ENCODE results near the gene FBXW10.
"Not testable (repeated sequence)": the region's sequence is repeated elsewhere in the genome, so short reads cannot be mapped to it uniquely, and the experiment has no call there.

DNA sequence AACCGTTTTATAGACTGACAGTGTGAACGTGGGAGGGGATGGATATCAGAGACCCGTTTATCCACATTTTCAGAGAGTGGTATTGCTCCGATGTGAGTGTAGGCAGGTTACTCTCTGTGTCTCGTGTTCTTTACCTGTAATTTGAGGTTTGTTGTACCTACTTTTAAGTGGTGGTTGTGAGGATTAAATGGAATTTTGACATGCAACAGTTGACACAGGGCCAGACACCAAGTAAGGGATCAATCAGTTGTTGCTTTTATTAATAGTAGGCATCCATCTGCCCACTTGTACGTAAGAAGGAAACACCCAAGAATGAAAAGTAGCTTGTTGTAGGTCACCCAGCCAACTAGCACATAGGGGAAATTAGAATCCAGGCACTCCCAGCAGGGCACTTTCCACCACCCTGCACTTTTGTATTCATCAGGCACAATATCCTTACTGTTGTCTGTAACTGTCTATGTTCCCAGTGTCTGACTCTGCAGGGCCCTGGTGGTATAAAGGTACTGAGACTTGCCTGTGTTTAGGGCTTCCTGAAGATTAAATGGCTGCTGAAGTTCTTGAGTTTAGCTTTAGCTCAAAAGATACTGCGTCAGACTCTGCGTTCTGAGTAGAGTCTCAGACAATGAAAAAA lies 45.3 kb upstream of the FBXW10 start:
- TF ChIP-seq SMC3 (IDR thresholded peaks at IDR 0.05; ENCODE audit: low read depth, low read length); CEBPB (IDR thresholded peaks at IDR 0.05; ENCODE audit: low read depth, low read length); POLR2A (IDR thresholded peaks at IDR 0.05; ENCODE audit: low read depth, low read length); CHD1 (IDR thresholded peaks at IDR 0.05; ENCODE audit: low read depth, low read length); CTCF (conservative IDR thresholded peaks at IDR 0.05; ENCODE audit: low read depth, low read length); RFX5 (IDR thresholded peaks at IDR 0.05; ENCODE audit: low read depth, low read length); RAD21 (IDR thresholded peaks at IDR 0.05; ENCODE audit: low read length): not testable (repeated sequence)

All from IMR-90 (cell line).